ENCODE results near the gene MAPT. TPM values are rescaled to one million over a fixed set of nuclear protein-coding genes. Genes with fewer than 3 reads are reported as not detected.

The MAPT gene
- total and polyA plus RNA-seq, 2 of the 13 experiments (the other 11 are each of a cell fraction or from before 2014, with no cell fraction given): 2.1 to 2.8 TPM

DNA sequence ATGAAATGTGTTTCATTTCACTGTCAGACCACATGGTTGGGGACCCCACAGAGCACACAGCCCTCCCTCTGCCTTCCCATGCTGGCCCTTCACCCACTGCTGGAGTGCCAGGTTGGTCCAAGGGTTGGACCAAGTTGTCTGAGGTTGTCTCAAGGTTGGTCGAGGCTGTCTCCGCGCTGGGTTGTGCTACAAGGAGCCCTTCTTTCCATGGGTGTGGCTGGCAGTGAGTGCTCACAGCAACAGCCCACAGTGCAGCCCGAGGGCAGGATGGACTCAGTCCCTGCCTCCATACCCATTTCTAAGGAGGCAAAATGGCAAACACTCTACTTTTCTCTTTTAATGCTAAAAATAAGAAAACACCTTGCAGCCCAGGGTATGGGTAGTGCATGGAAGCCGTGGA, 68.9 kb downstream of the MAPT start:
- ChIA-PET POLR2A (no interaction called here), CTCF (ENCODE audit: low intra/inter-chr PET ratio, low total read pairs) (no interaction called here)
- Histone ChIP-seq H3K9ac (ENCODE audit: insufficient read depth, low read depth, low read length) (no peak overlapping the region), H4K20me1 (ENCODE audit: insufficient read depth, low read length) (no peaks in the 10 kb centered on the region), H3K27me3 (ENCODE audit: control insufficient read depth in 1 of 2, insufficient read depth in 2 of 2, low read length in 2 of 2) (peaks cover 0 to 2% of the 10 kb centered on the region in 2 experiments; a peak in 1 of 5 replicates), H3K9me3 (ENCODE audit: low read length) (no peaks in the 10 kb centered on the region), H3K4me1 (ENCODE audit: insufficient read depth, low read length) (no peaks in the 10 kb centered on the region), H3K4me2 (ENCODE audit: low read depth, low read length) (no peak overlapping the region), H3K27ac (ENCODE audit: extremely low read length, insufficient read depth, low read length) (no peak overlapping the region), H3K4me3 (replicated peaks in 1 of 3; ENCODE audit: insufficient read depth in 1 of 3, low read depth in 2 of 3, low read length in 3 of 3) (no peak overlapping the region), H3K36me3 (replicated peaks in 1 of 2; ENCODE audit: control insufficient read depth in 1 of 2, insufficient read depth in 2 of 2, low read length in 2 of 2) (no peaks in the 10 kb centered on the region), H2AFZ (ENCODE audit: low read length) (no peak overlapping the region), H3K79me2 (ENCODE audit: insufficient read depth, low read length) (no peaks in the 10 kb centered on the region)
- WGBS (ENCODE audit: low lambda C conversion rate): 76% methylated on average over 5 of the region's 5 CpGs
- no peak for TF ChIP-seq RARA (CRISPR knock-in tag; IDR thresholded peaks at IDR 0.05)
- no peak for TF ChIP-seq FOXM1 (CRISPR knock-in tag; IDR thresholded peaks at IDR 0.05)
- no peak for ATAC-seq
- FAIRE-seq: no peak
- in situ Hi-C loops (cut with HindIII; ENCODE audit: extremely low pct_ligation_motif_present, low pct_unique_long_range_greater_than_20kb): no loop called here
- no TSS peak for BruUV-seq (replicated peaks)
- no peak for DNase-seq (ENCODE audit: low spot score)
- intact Hi-C loops (cut with micrococcal nuclease; ENCODE audit: unreplicated experiment): no loop called here

- Histone ChIP-seq H3K27ac (ENCODE audit: extremely low read length, insufficient read depth, low read length) (no peak overlapping the region), H3K79me2 (ENCODE audit: insufficient read depth, low read length) (no peaks in the 10 kb centered on the region), H4K20me1 (ENCODE audit: insufficient read depth, low read length) (no peaks in the 10 kb centered on the region), H3K9me3 (ENCODE audit: low read length) (no peaks in the 10 kb centered on the region), H3K4me3 (replicated peaks in 1 of 3; ENCODE audit: insufficient read depth in 1 of 3, low read depth in 2 of 3, low read length in 3 of 3) (no peak overlapping the region), H3K4me2 (ENCODE audit: low read depth, low read length) (no peak overlapping the region), H2AFZ (ENCODE audit: low read length) (no peak overlapping the region), H3K9ac (ENCODE audit: insufficient read depth, low read depth, low read length) (no peak overlapping the region), H3K36me3 (replicated peaks in 1 of 2; ENCODE audit: control insufficient read depth in 1 of 2, insufficient read depth in 2 of 2, low read length in 2 of 2) (no peaks in the 10 kb centered on the region), H3K27me3 (ENCODE audit: control insufficient read depth in 1 of 2, insufficient read depth in 2 of 2, low read length in 2 of 2) (peaks cover 0 to 2% of the 10 kb centered on the region in 2 experiments; a peak in 1 of 5 replicates), H3K4me1 (ENCODE audit: insufficient read depth, low read length) (no peaks in the 10 kb centered on the region)
- intact Hi-C loops (cut with micrococcal nuclease; ENCODE audit: unreplicated experiment): no loop called here
- ChIA-PET CTCF (ENCODE audit: low intra/inter-chr PET ratio, low total read pairs) (no interaction called here), POLR2A (no interaction called here)
- no TSS peak for BruUV-seq (replicated peaks)
- 63% methylated on average over 5 of the region's 5 CpGs for WGBS (ENCODE audit: low lambda C conversion rate)
- ATAC-seq: no peak
- no peak for DNase-seq (ENCODE audit: low spot score)
- in situ Hi-C loops (cut with HindIII; ENCODE audit: extremely low pct_ligation_motif_present, low pct_unique_long_range_greater_than_20kb): no loop called here
- no peak for FAIRE-seq
- TF ChIP-seq RBAK (CRISPR knock-in tag; IDR thresholded peaks at IDR 0.05) (no peak), PHF5A (CRISPR knock-in tag; IDR thresholded peaks at IDR 0.05; ENCODE audit: low read depth, unreplicated experiment) (no peak), TP53 (CRISPR knock-in tag; conservative IDR thresholded peaks at IDR 0.05) (no peak), ZFAT (CRISPR knock-in tag; conservative IDR thresholded peaks at IDR 0.05) (no peak), HDAC6 (IDR thresholded peaks at IDR 0.05; ENCODE audit: low read depth, low read length) (no peak), GATA4 (IDR thresholded peaks at IDR 0.05; ENCODE audit: borderline replicate concordance, low read depth) (no peak), RNF2 (conservative IDR thresholded peaks at IDR 0.05; ENCODE audit: low read depth) (no peak), SRSF1 (optimal IDR thresholded peaks at IDR 0.05; ENCODE audit: low read depth, low read length) (no peak)
- TF ChIP-seq, protein P1, sequence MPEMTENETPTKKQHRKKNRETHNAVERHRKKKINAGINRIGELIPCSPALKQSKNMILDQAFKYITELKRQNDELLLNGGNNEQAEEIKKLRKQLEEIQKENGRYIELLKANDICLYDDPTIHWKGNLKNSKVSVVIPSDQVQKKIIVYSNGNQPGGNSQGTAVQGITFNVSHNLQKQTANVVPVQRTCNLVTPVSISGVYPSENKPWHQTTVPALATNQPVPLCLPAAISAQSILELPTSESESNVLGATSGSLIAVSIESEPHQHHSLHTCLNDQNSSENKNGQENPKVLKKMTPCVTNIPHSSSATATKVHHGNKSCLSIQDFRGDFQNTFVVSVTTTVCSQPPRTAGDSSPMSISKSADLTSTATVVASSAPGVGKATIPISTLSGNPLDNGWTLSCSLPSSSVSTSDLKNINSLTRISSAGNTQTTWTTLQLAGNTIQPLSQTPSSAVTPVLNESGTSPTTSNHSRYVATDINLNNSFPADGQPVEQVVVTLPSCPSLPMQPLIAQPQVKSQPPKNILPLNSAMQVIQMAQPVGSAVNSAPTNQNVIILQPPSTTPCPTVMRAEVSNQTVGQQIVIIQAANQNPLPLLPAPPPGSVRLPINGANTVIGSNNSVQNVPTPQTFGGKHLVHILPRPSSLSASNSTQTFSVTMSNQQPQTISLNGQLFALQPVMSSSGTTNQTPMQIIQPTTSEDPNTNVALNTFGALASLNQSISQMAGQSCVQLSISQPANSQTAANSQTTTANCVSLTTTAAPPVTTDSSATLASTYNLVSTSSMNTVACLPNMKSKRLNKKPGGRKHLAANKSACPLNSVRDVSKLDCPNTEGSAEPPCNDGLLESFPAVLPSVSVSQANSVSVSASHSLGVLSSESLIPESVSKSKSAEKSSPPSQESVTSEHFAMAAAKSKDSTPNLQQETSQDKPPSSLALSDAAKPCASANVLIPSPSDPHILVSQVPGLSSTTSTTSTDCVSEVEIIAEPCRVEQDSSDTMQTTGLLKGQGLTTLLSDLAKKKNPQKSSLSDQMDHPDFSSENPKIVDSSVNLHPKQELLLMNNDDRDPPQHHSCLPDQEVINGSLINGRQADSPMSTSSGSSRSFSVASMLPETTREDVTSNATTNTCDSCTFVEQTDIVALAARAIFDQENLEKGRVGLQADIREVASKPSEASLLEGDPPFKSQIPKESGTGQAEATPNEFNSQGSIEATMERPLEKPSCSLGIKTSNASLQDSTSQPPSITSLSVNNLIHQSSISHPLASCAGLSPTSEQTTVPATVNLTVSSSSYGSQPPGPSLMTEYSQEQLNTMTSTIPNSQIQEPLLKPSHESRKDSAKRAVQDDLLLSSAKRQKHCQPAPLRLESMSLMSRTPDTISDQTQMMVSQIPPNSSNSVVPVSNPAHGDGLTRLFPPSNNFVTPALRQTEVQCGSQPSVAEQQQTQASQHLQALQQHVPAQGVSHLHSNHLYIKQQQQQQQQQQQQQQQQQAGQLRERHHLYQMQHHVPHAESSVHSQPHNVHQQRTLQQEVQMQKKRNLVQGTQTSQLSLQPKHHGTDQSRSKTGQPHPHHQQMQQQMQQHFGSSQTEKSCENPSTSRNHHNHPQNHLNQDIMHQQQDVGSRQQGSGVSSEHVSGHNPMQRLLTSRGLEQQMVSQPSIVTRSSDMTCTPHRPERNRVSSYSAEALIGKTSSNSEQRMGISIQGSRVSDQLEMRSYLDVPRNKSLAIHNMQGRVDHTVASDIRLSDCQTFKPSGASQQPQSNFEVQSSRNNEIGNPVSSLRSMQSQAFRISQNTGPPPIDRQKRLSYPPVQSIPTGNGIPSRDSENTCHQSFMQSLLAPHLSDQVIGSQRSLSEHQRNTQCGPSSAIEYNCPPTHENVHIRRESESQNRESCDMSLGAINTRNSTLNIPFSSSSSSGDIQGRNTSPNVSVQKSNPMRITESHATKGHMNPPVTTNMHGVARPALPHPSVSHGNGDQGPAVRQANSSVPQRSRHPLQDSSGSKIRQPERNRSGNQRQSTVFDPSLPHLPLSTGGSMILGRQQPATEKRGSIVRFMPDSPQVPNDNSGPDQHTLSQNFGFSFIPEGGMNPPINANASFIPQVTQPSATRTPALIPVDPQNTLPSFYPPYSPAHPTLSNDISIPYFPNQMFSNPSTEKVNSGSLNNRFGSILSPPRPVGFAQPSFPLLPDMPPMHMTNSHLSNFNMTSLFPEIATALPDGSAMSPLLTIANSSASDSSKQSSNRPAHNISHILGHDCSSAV (CRISPR knock-in tag; IDR thresholded peaks at IDR 0.05; ENCODE audit: borderline replicate concordance): no peak
These were observed 69.5 kb downstream of the MAPT start for GRCh38 chr17:45963889-45964288.

All from HepG2 (cell line).